ENCODE results near the gene MAK.
A peak's percentile ranks its signal among the peaks of the same experiment; 100 is the strongest.
"Not testable (repeated sequence)": the region's sequence is repeated elsewhere in the genome, so short reads cannot be mapped to it uniquely, and the experiment has no call there.

Gene MAK

GRCh38 chr6:10746915-10747250 lies 91.5 kb downstream of the MAK start:
- Mint-ChIP-seq H3K27me3 (ENCODE audit: low read depth, poor library complexity) (peaks cover 3% of the 10 kb centered on the region), H3K4me1 (peaks cover 54% of the 10 kb centered on the region), H3K27ac (peak overlapping the region; percentile 70), H3K4me3 (peak overlapping the region; percentile 96), H3K36me3 (ENCODE audit: low read depth) (peaks cover 24% of the 10 kb centered on the region), H3K9me3 (no peaks in the 10 kb centered on the region)
- TF ChIP-seq, protein P1, sequence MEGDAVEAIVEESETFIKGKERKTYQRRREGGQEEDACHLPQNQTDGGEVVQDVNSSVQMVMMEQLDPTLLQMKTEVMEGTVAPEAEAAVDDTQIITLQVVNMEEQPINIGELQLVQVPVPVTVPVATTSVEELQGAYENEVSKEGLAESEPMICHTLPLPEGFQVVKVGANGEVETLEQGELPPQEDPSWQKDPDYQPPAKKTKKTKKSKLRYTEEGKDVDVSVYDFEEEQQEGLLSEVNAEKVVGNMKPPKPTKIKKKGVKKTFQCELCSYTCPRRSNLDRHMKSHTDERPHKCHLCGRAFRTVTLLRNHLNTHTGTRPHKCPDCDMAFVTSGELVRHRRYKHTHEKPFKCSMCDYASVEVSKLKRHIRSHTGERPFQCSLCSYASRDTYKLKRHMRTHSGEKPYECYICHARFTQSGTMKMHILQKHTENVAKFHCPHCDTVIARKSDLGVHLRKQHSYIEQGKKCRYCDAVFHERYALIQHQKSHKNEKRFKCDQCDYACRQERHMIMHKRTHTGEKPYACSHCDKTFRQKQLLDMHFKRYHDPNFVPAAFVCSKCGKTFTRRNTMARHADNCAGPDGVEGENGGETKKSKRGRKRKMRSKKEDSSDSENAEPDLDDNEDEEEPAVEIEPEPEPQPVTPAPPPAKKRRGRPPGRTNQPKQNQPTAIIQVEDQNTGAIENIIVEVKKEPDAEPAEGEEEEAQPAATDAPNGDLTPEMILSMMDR (IDR thresholded peaks at IDR 0.05) = no peak
- DNase-seq = no peak

GRCh38 chr6:10745116-10745515 lies 93.2 kb downstream of the MAK start:
- H3K4me3 Mint-ChIP-seq = no peak overlapping the region
- peaks cover 42% of the 10 kb centered on the region for H3K4me1 Mint-ChIP-seq
- TF ChIP-seq, protein P1 (IDR thresholded peaks at IDR 0.05) = no peak
- H3K36me3 Mint-ChIP-seq (ENCODE audit: low read depth) = peaks cover 18% of the 10 kb centered on the region
- no peaks in the 10 kb centered on the region for H3K9me3 Mint-ChIP-seq
- no peak overlapping the region for H3K27ac Mint-ChIP-seq
- DNase-seq = no peak
- peaks cover 3% of the 10 kb centered on the region for H3K27me3 Mint-ChIP-seq (ENCODE audit: low read depth, poor library complexity)

DNA sequence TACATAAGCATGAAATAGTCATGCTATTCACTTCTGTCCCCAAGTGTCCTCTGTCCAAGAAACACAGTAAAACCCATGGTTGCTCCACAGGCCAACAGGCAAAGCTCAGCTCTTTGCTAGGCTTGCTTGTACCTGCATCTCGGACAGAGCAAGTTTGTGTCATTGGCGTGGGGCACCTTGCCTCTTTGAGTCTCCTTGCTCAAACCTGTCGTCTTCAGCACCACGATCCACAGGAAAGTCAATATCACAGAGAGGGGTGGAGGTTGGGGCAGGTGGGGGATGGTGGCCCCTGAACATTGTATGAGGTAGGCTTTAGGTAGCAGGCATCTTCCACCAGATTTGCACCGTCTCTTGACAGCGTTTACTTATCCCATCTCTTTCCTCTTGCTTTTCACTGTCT lies 94.8 kb downstream of the MAK start:
- H3K4me3 Mint-ChIP-seq = no peak overlapping the region
- no peak overlapping the region for H3K27ac Mint-ChIP-seq
- DNase-seq = no peak
- TF ChIP-seq, protein P1 (IDR thresholded peaks at IDR 0.05) = no peak
- H3K36me3 Mint-ChIP-seq (ENCODE audit: low read depth) = peaks cover 32% of the 10 kb centered on the region
- peaks cover 7% of the 10 kb centered on the region for H3K27me3 Mint-ChIP-seq (ENCODE audit: low read depth, poor library complexity)
- H3K9me3 Mint-ChIP-seq = no peaks in the 10 kb centered on the region
- H3K4me1 Mint-ChIP-seq = peaks cover 26% of the 10 kb centered on the region

DNA sequence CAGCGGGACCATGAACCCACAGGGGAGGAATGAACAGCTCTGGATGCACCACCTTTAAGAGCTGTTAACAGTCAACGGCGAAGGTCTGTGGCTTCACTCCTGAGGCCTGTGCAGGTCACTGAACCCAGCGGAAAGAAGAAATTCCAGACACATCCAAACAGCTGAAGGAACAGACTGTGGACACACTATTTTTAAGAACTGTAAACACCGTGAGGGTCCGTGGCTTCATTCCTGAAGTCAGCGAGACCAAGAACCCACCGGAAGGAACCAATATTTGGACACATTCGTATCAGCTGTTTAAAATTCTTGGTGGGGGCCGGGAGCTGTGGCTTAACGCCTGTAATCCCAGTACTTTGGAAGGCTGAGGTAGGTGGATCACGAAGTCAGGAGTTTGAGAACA lies 96.1 kb downstream of the MAK start:
- TF ChIP-seq, protein P1 (IDR thresholded peaks at IDR 0.05) = no peak
- H3K4me1 Mint-ChIP-seq = peaks cover 18% of the 10 kb centered on the region
- H3K4me3 Mint-ChIP-seq = no peak overlapping the region
- H3K27ac Mint-ChIP-seq = peak overlapping the region; percentile 72
- no peaks in the 10 kb centered on the region for H3K9me3 Mint-ChIP-seq
- no peak for DNase-seq
- H3K36me3 Mint-ChIP-seq (ENCODE audit: low read depth) = peaks cover 38% of the 10 kb centered on the region
- H3K27me3 Mint-ChIP-seq (ENCODE audit: low read depth, poor library complexity) = peaks cover 10% of the 10 kb centered on the region

GRCh38 chr6:10741643-10742042 lies 96.7 kb downstream of the MAK start:
- H3K4me3 Mint-ChIP-seq; H3K27me3 Mint-ChIP-seq (ENCODE audit: low read depth, poor library complexity); DNase-seq; H3K27ac Mint-ChIP-seq; H3K9me3 Mint-ChIP-seq: not testable (repeated sequence)
- Mint-ChIP-seq H3K36me3 (ENCODE audit: low read depth) (peaks cover 42% of the 10 kb centered on the region), H3K4me1 (peaks cover 12% of the 10 kb centered on the region)

GRCh38 chr6:10740061-10740460 lies 98.3 kb downstream of the MAK start:
- H3K36me3 Mint-ChIP-seq (ENCODE audit: low read depth) = peaks cover 50% of the 10 kb centered on the region
- H3K4me1 Mint-ChIP-seq = peaks cover 3% of the 10 kb centered on the region
- H3K4me3 Mint-ChIP-seq = no peak overlapping the region
- H3K27ac Mint-ChIP-seq = no peak overlapping the region
- H3K27me3 Mint-ChIP-seq (ENCODE audit: low read depth, poor library complexity) = peaks cover 7% of the 10 kb centered on the region
- TF ChIP-seq, protein P1 (IDR thresholded peaks at IDR 0.05) = no peak
- no peaks in the 10 kb centered on the region for H3K9me3 Mint-ChIP-seq
- DNase-seq = no peak
